Mucosa of rectum (tissue), 2 donors: ENCODE data around the gene RNF186.
"Not testable (repeated sequence)": the region's sequence is repeated elsewhere in the genome, so short reads cannot be mapped to it uniquely, and the experiment has no call there.

Experiments used
- H3K27ac ChIP-seq, 2 donors: one replicate each; pipeline ENCODE4 v1.7.0; 2013; ENCODE audit warnings: inconsistent platforms in 2 of 2, low read depth in 2 of 2, low read length in 2 of 2
- H3K27me3 ChIP-seq, 2 donors: one replicate each; pipeline ENCODE4 v1.7.0; 2013; ENCODE audit warnings: low read length in 2 of 2; ENCODE audit not compliant: control insufficient read depth in 2 of 2, insufficient read depth in 2 of 2
- H3K36me3 ChIP-seq, 2 donors: one replicate each; pipeline ENCODE4 v1.7.0; 2013; ENCODE audit warnings: low read length in 2 of 2; ENCODE audit not compliant: control insufficient read depth in 2 of 2, insufficient read depth in 2 of 2
- H3K4me1 ChIP-seq, 2 donors: one replicate each; pipeline ENCODE4 v1.7.0; 2013; ENCODE audit warnings: low read length in 2 of 2, mild to moderate bottlenecking in 1 of 2; ENCODE audit not compliant: control insufficient read depth in 2 of 2, insufficient read depth in 2 of 2
- H3K4me3 ChIP-seq, 2 donors: one replicate each; pipeline ENCODE4 v1.7.0; 2013; ENCODE audit warnings: low read length in 2 of 2
- H3K9ac ChIP-seq, 2 donors: one replicate each; pipeline ENCODE4 v1.7.0; 2013; ENCODE audit warnings: low read length in 2 of 2, low read depth in 1 of 2, mild to moderate bottlenecking in 1 of 2
- H3K9me3 ChIP-seq, 2 donors: one replicate each; pipeline ENCODE4 v1.7.0; 2013; ENCODE audit warnings: low read length in 2 of 2; ENCODE audit not compliant: control insufficient read depth in 2 of 2
- donor health status: healthy.
- donor health status: Normal muscosa, but diverticular disease.

The RNF186 gene

GRCh38 chr1:19850214-19850613 lies 35.1 kb upstream of the RNF186 start:
- Histone ChIP-seq H3K9ac (no peak overlapping the region), H3K4me1 (peaks cover 17 to 23% of the 10 kb centered on the region in 2 donors), H3K27ac (no peak overlapping the region), H3K27me3 (no peaks in the 10 kb centered on the region), H3K36me3 (no peaks in the 10 kb centered on the region), H3K4me3 (no peak overlapping the region), H3K9me3 (no peaks in the 10 kb centered on the region)

- H3K27ac ChIP-seq, H3K36me3 ChIP-seq, H3K4me3 ChIP-seq, H3K9me3 ChIP-seq, H3K9ac ChIP-seq, H3K27me3 ChIP-seq: not testable (repeated sequence)
- peaks cover 17 to 30% of the 10 kb centered on the region in 2 donors for H3K4me1 ChIP-seq
These were observed 34.2 kb upstream of the RNF186 start for GRCh38 chr1:19849307-19849706.

- Histone ChIP-seq H3K4me1 (peaks cover 17 to 30% of the 10 kb centered on the region in 2 donors), H3K27ac (peak overlapping the region; percentile 87 to 88)
- H3K9ac ChIP-seq, H3K27me3 ChIP-seq, H3K36me3 ChIP-seq, H3K9me3 ChIP-seq, H3K4me3 ChIP-seq: not testable (repeated sequence)
These were observed 32.3 kb upstream of the RNF186 start for GRCh38 chr1:19847334-19847733.

- H3K9ac ChIP-seq, result peak overlapping the region in 1 of 2 donors; percentile 57
- H3K4me3 ChIP-seq, result no peak overlapping the region
- peaks cover 17 to 30% of the 10 kb centered on the region in 2 donors for H3K4me1 ChIP-seq
- H3K27me3 ChIP-seq, result no peaks in the 10 kb centered on the region
- peak overlapping the region; percentile 87 to 91 for H3K27ac ChIP-seq
- no peaks in the 10 kb centered on the region for H3K36me3 ChIP-seq
- no peaks in the 10 kb centered on the region for H3K9me3 ChIP-seq
These were observed 31.3 kb upstream of the RNF186 start for GRCh38 chr1:19846338-19846737.

GRCh38 chr1:19845555-19845954 lies 30.5 kb upstream of the RNF186 start:
- no peak overlapping the region for H3K4me3 ChIP-seq
- H3K4me1 ChIP-seq, result peaks cover 17 to 30% of the 10 kb centered on the region in 2 donors
- H3K27ac ChIP-seq, result peak overlapping the region; percentile 79 to 91
- H3K9me3 ChIP-seq, result no peaks in the 10 kb centered on the region
- H3K36me3 ChIP-seq, result no peaks in the 10 kb centered on the region
- H3K9ac ChIP-seq, result peak overlapping the region in 1 of 2 donors; percentile 27
- H3K27me3 ChIP-seq, result no peaks in the 10 kb centered on the region

GRCh38 chr1:19844731-19845495 lies 29.8 kb upstream of the RNF186 start:
- no peaks in the 10 kb centered on the region for H3K27me3 ChIP-seq
- H3K27ac ChIP-seq, result peak overlapping the region; percentile 79 to 91
- H3K9ac ChIP-seq, result peak overlapping the region in 1 of 2 donors; percentile 25
- no peak overlapping the region for H3K4me3 ChIP-seq
- H3K9me3 ChIP-seq, result no peaks in the 10 kb centered on the region
- H3K4me1 ChIP-seq, result peaks cover 17 to 30% of the 10 kb centered on the region in 2 donors
- H3K36me3 ChIP-seq, result no peaks in the 10 kb centered on the region

- H3K27ac ChIP-seq, result no peak overlapping the region
- peaks cover 0 to 7% of the 10 kb centered on the region in 2 donors for H3K4me1 ChIP-seq
- H3K9me3 ChIP-seq, result no peaks in the 10 kb centered on the region
- no peaks in the 10 kb centered on the region for H3K27me3 ChIP-seq
- no peaks in the 10 kb centered on the region for H3K36me3 ChIP-seq
- no peak overlapping the region for H3K9ac ChIP-seq
- H3K4me3 ChIP-seq, result no peak overlapping the region
These were observed 25.1 kb upstream of the RNF186 start for GRCh38 chr1:19840228-19840627.

- Histone ChIP-seq H3K4me1 (no peaks in the 10 kb centered on the region), H3K9ac (no peak overlapping the region), H3K4me3 (no peak overlapping the region), H3K27ac (no peak overlapping the region), H3K36me3 (no peaks in the 10 kb centered on the region), H3K27me3 (no peaks in the 10 kb centered on the region), H3K9me3 (no peaks in the 10 kb centered on the region)
These were observed 22.8 kb upstream of the RNF186 start for GRCh38 chr1:19837866-19838265.

- no peak overlapping the region for H3K4me3 ChIP-seq
- H3K36me3 ChIP-seq, result no peaks in the 10 kb centered on the region
- H3K9me3 ChIP-seq, result no peaks in the 10 kb centered on the region
- H3K27me3 ChIP-seq, result peaks cover 0 to 2% of the 10 kb centered on the region in 2 donors
- H3K27ac ChIP-seq, result no peak overlapping the region
- H3K9ac ChIP-seq, result no peak overlapping the region
- H3K4me1 ChIP-seq, result no peaks in the 10 kb centered on the region
These were observed 20.5 kb upstream of the RNF186 start for GRCh38 chr1:19835578-19835977.

GRCh38 chr1:19831441-19831840 lies 16.4 kb upstream of the RNF186 start:
- H3K9ac ChIP-seq, result no peak overlapping the region
- H3K4me1 ChIP-seq, result no peaks in the 10 kb centered on the region
- no peaks in the 10 kb centered on the region for H3K9me3 ChIP-seq
- no peak overlapping the region for H3K27ac ChIP-seq
- peaks cover 0 to 2% of the 10 kb centered on the region in 2 donors for H3K27me3 ChIP-seq
- no peaks in the 10 kb centered on the region for H3K36me3 ChIP-seq
- H3K4me3 ChIP-seq, result no peak overlapping the region
